HCT116 (cell line): ENCODE measurements around the gene RALGAPA1. TPM values are rescaled to one million over a fixed set of nuclear protein-coding genes. Genes with fewer than 3 reads are reported as not detected.

Source experiments
- ATAC-seq: fragments of 200-7000 bp; cut with Tn5 transposase; 2 replicates; pipeline ENCODE4 v1.9.1; 2020; ENCODE audit warnings: mild to moderate bottlenecking, moderate library complexity
- BruUV-seq: library from RNA; stranded (reverse); fragments of 400-500 nt; replicated peaks from 2 replicates; lab custom pipeline; 2021; lab: Mats Ljungman, UMichigan
- CTCF ChIA-PET: fragments of 300-600 bp; sonication (Branson Sonifier 250); formaldehyde crosslinking; loops from one replicate; lab custom pipeline; 2021; ENCODE audit warnings: antibody characterized with exemption; lab: Charles Lee
- POLR2A ChIA-PET: fragments of 300-600, 350-600 bp; sonication (Branson Sonifier 250); formaldehyde crosslinking; loops from one replicate; lab custom pipeline; 2021; ENCODE audit warnings: antibody characterized with exemption; lab: Charles Lee
- RAD21 ChIA-PET, 2 experiments: fragments of 300-600 bp; sonication (Branson Sonifier 250); formaldehyde crosslinking; loops; one replicate each; lab custom pipeline; 2023; ENCODE audit warnings: low total read pairs in 2 of 2; ENCODE audit not compliant: uncharacterized antibody in 2 of 2, unreplicated experiment in 2 of 2, low non-redundant PET in 1 of 2; lab: Charles Lee
- DNase-seq: peaks from one replicate; pipeline ENCODE4 v3.0.0-alpha.2; 2010; ENCODE audit warnings: low read depth, low spot score
- H2AFZ ChIP-seq: fragments of 200-600 bp; shearing (Covaris generic), sonication (generic); 2 replicates; pipeline ENCODE4 v1.6.1; 2017; ENCODE audit warnings: low read depth, mixed run types, mixed read lengths, antibody characterized with exemption, low read length; ENCODE audit not compliant: poor library complexity, severe bottlenecking
- H3K27ac ChIP-seq: 2 replicates; pipeline ENCODE4 v1.5.1; 2012; ENCODE audit warnings: low read depth, low read length
- H3K27me3 ChIP-seq: fragments of 200-600 bp; sonication (generic); 2 replicates; pipeline ENCODE4 v1.6.1; 2016; ENCODE audit warnings: mixed run types, low read length, mixed read lengths; ENCODE audit not compliant: insufficient read depth
- H3K36me3 ChIP-seq, 2 experiments: fragments of 200-500 bp in 1 of 2; fragments of 200-600 bp in 1 of 2; sonication (Bioruptor generic) in 1 of 2; sonication (generic) in 1 of 2; 2 replicates each; pipeline versions ENCODE4 v1.5.1 to v1.6.1; 2014 to 2016; ENCODE audit warnings: low read length in 2 of 2, inconsistent platforms in 1 of 2, mixed read lengths in 1 of 2, mixed run types in 1 of 2; ENCODE audit not compliant: insufficient read depth in 2 of 2, control insufficient read depth in 1 of 2
- H3K4me1 ChIP-seq, 2 experiments: fragments of 200-600 bp in 1 of 2; sonication (generic) in 1 of 2; 2 replicates each; pipeline versions ENCODE4 v1.5.1 to v1.6.1; 2012 to 2017; ENCODE audit warnings: low read length in 2 of 2, inconsistent platforms in 1 of 2, mild to moderate bottlenecking in 1 of 2, mixed read lengths in 1 of 2, mixed run types in 1 of 2, moderate library complexity in 1 of 2; ENCODE audit not compliant: insufficient read depth in 2 of 2, control insufficient read depth in 1 of 2
- H3K4me2 ChIP-seq: fragments of 200-600 bp; sonication (generic); 2 replicates; pipeline ENCODE4 v1.6.1; 2017; ENCODE audit warnings: mixed run types, low read length, mixed read lengths
- H3K4me3 ChIP-seq, 2 experiments: fragments of 200-600 bp in 1 of 2; sonication (generic) in 1 of 2; replicated peaks in 1 of 2; 2 replicates each; pipeline ENCODE4 v1.5.1; 2011 to 2016; ENCODE audit warnings: low read length in 2 of 2, control low read depth in 1 of 2, low read depth in 1 of 2, mild to moderate bottlenecking in 1 of 2, mixed read lengths in 1 of 2, mixed run types in 1 of 2
- H3K79me2 ChIP-seq: fragments of 200-600 bp; sonication (generic); 2 replicates; pipeline ENCODE4 v1.6.1; 2017; ENCODE audit warnings: mild to moderate bottlenecking, mixed run types, low read length, moderate library complexity, mixed read lengths; ENCODE audit not compliant: insufficient read depth
- H3K9ac ChIP-seq: fragments of 200-600 bp; sonication (generic); 2 replicates; pipeline ENCODE4 v1.6.1; 2016; ENCODE audit warnings: low read length, mixed read lengths
- H3K9me2 ChIP-seq: fragments of 200-600 bp; sonication (generic), shearing (Covaris generic); 2 replicates; pipeline ENCODE4 v1.6.1; 2017; ENCODE audit warnings: mixed run types, mild to moderate bottlenecking, moderate library complexity; ENCODE audit not compliant: insufficient read depth
- H3K9me3 ChIP-seq, 2 experiments: fragments of 200-500 bp in 1 of 2; fragments of 200-600 bp in 1 of 2; sonication (Bioruptor generic) in 1 of 2; sonication (generic) in 1 of 2; 2 replicates each; pipeline ENCODE4 v1.6.1; 2014 to 2017; ENCODE audit warnings: low read length in 2 of 2, mixed read lengths in 2 of 2, inconsistent platforms in 1 of 2, low read depth in 1 of 2, mild to moderate bottlenecking in 1 of 2, mixed run types in 1 of 2, moderate library complexity in 1 of 2; ENCODE audit not compliant: control insufficient read depth in 1 of 2, insufficient read depth in 1 of 2
- H4K20me1 ChIP-seq: fragments of 200-600 bp; sonication (generic), shearing (Covaris generic); 2 replicates; pipeline ENCODE4 v1.6.1; 2017; ENCODE audit warnings: mixed run types, mild to moderate bottlenecking, moderate library complexity; ENCODE audit not compliant: insufficient read depth
- CBX3 ChIP-seq: IDR thresholded peaks from 2 replicates; pipeline ENCODE4 v1.6.1; 2012; ENCODE audit warnings: low read depth
- CEBPB ChIP-seq: IDR thresholded peaks from 2 replicates; pipeline ENCODE4 v1.6.1; 2012; ENCODE audit warnings: low read depth
- EGR1 ChIP-seq: IDR thresholded peaks from 2 replicates; pipeline ENCODE4 v1.6.1; 2012; ENCODE audit warnings: low read depth
- ELF1 ChIP-seq: IDR thresholded peaks from 2 replicates; pipeline ENCODE4 v1.6.1; 2012; ENCODE audit warnings: low read depth, borderline replicate concordance
- EZH2 ChIP-seq: fragments of 200-600 bp; sonication (generic); IDR thresholded peaks from 2 replicates; pipeline ENCODE4 v1.6.1; 2017; ENCODE audit warnings: antibody characterized with exemption, mixed run types
- EZH2phosphoT487 ChIP-seq: fragments of 200-600 bp; IDR thresholded peaks from 2 replicates; pipeline ENCODE4 v1.6.1; 2018; ENCODE audit warnings: antibody characterized with exemption, borderline replicate concordance
- FOSL1 ChIP-seq: IDR thresholded peaks from 2 replicates; pipeline ENCODE4 v1.6.1; 2012; ENCODE audit warnings: low read depth
- JUND ChIP-seq: IDR thresholded peaks from 2 replicates; pipeline ENCODE4 v1.6.1; 2012
- POLR2A ChIP-seq: IDR thresholded peaks from 2 replicates; pipeline ENCODE4 v1.7.0; 2011; ENCODE audit warnings: borderline replicate concordance; ENCODE audit not compliant: insufficient read depth, insufficient read length; ENCODE audit errors: extremely low read depth
- RAD21 ChIP-seq: IDR thresholded peaks from 2 replicates; pipeline ENCODE4 v1.6.1; 2012; ENCODE audit warnings: low read depth, mild to moderate bottlenecking
- SRF ChIP-seq: IDR thresholded peaks from 2 replicates; pipeline ENCODE4 v1.6.1; 2012; ENCODE audit warnings: low read depth
- YY1 ChIP-seq: IDR thresholded peaks from 2 replicates; pipeline ENCODE4 v1.6.1; 2011; ENCODE audit warnings: low read length, low read depth, moderate library complexity, mild to moderate bottlenecking; ENCODE audit not compliant: insufficient replicate concordance; ENCODE audit errors: extremely low read depth
- ZFX ChIP-seq: fragments of 450-650 bp; IDR thresholded peaks from 2 replicates; pipeline ENCODE4 v1.6.1; 2017
- ZNF274 ChIP-seq: fragments of 200-500 bp; sonication (Bioruptor generic); IDR thresholded peaks from 2 replicates; pipeline ENCODE4 v1.6.1; 2014; ENCODE audit warnings: mild to moderate bottlenecking, low read depth, low read length, inconsistent platforms
- intact Hi-C: fragments of 100-400 bp; cut with micrococcal nuclease; formaldehyde crosslinking; loops from 2 replicates; pipeline ENCODE4 v1.10.0; 2022
- total RNA-seq: library from RNA; stranded (reverse); gene quantifications from one replicate; pipeline ENCODE4 v1.2.1, GENCODE V29; 2021; ENCODE audit not compliant: unreplicated experiment
- TF ChIP-seq, protein P1 (sequence below): IDR thresholded peaks from 2 replicates; pipeline ENCODE4 v1.6.1; 2012; ENCODE audit warnings: low read depth
- TF ChIP-seq, protein P2 (sequence below): IDR thresholded peaks from 2 replicates; pipeline ENCODE4 v1.6.1; 2012
- TF ChIP-seq, protein P3 (sequence below): IDR thresholded peaks from 2 replicates; pipeline ENCODE4 v1.6.1; 2011; ENCODE audit warnings: mild to moderate bottlenecking, low read length, moderate library complexity; ENCODE audit not compliant: insufficient replicate concordance; ENCODE audit errors: extremely low read depth

RALGAPA1 gene
- total RNA-seq, 1 experiment from 2014 or later, result 29.3 TPM

DNA sequence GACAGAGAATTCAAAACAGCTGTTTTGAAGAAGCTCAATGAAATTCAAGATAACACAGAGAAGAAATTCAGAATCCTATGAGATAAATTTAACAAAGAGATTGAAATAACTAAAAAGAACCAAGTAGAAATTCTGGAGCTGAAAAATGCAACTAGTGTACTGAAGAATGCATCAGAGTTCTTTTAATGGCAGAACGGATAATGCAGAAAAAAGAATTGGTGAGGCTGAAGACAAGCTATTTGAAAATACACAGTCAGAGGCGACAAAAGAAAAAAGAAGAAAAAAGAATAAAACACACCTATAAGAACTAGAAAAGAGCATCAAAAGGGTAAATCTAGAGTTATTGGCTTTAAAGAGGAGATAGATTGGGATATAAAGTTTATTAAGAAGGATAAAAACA lies 171.8 kb downstream of the RALGAPA1 start:
- BruUV-seq, result no TSS peak
- Histone ChIP-seq H2AFZ (no peak overlapping the region), H3K27me3 (no peaks in the 10 kb centered on the region), H3K27ac (no peak overlapping the region), H3K9ac (no peak overlapping the region), H3K9me2 (no peaks in the 10 kb centered on the region), H3K79me2 (no peaks in the 10 kb centered on the region), H4K20me1 (no peaks in the 10 kb centered on the region), H3K4me2 (no peak overlapping the region), H3K4me3 (no peak overlapping the region), H3K4me1 (no peaks in the 10 kb centered on the region), H3K9me3 (no peaks in the 10 kb centered on the region), H3K36me3 (no peaks in the 10 kb centered on the region; a peak in 1 of 4 replicates)
- POLR2A ChIA-PET, result no interaction called here
- RAD21 ChIA-PET, result no interaction called here
- TF ChIP-seq, protein P1, sequence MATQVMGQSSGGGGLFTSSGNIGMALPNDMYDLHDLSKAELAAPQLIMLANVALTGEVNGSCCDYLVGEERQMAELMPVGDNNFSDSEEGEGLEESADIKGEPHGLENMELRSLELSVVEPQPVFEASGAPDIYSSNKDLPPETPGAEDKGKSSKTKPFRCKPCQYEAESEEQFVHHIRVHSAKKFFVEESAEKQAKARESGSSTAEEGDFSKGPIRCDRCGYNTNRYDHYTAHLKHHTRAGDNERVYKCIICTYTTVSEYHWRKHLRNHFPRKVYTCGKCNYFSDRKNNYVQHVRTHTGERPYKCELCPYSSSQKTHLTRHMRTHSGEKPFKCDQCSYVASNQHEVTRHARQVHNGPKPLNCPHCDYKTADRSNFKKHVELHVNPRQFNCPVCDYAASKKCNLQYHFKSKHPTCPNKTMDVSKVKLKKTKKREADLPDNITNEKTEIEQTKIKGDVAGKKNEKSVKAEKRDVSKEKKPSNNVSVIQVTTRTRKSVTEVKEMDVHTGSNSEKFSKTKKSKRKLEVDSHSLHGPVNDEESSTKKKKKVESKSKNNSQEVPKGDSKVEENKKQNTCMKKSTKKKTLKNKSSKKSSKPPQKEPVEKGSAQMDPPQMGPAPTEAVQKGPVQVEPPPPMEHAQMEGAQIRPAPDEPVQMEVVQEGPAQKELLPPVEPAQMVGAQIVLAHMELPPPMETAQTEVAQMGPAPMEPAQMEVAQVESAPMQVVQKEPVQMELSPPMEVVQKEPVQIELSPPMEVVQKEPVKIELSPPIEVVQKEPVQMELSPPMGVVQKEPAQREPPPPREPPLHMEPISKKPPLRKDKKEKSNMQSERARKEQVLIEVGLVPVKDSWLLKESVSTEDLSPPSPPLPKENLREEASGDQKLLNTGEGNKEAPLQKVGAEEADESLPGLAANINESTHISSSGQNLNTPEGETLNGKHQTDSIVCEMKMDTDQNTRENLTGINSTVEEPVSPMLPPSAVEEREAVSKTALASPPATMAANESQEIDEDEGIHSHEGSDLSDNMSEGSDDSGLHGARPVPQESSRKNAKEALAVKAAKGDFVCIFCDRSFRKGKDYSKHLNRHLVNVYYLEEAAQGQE, result no peak
- TF ChIP-seq CEBPB (no peak), CBX3 (no peak), EZH2 (no peak), YY1 (no peak), JUND (no peak), EZH2phosphoT487 (no peak), FOSL1 (no peak), POLR2A (no peak), ELF1 (no peak), ZFX (no peak), SRF (no peak), ZNF274 (no peak), RAD21 (no peak), EGR1 (no peak)
- TF ChIP-seq, protein P2, sequence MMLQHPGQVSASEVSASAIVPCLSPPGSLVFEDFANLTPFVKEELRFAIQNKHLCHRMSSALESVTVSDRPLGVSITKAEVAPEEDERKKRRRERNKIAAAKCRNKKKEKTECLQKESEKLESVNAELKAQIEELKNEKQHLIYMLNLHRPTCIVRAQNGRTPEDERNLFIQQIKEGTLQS, result no peak
- TF ChIP-seq, protein P3, sequence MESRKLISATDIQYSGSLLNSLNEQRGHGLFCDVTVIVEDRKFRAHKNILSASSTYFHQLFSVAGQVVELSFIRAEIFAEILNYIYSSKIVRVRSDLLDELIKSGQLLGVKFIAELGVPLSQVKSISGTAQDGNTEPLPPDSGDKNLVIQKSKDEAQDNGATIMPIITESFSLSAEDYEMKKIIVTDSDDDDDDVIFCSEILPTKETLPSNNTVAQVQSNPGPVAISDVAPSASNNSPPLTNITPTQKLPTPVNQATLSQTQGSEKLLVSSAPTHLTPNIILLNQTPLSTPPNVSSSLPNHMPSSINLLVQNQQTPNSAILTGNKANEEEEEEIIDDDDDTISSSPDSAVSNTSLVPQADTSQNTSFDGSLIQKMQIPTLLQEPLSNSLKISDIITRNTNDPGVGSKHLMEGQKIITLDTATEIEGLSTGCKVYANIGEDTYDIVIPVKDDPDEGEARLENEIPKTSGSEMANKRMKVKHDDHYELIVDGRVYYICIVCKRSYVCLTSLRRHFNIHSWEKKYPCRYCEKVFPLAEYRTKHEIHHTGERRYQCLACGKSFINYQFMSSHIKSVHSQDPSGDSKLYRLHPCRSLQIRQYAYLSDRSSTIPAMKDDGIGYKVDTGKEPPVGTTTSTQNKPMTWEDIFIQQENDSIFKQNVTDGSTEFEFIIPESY, result no peak
- CTCF ChIA-PET, result no interaction called here
- ATAC-seq (no peak), DNase-seq (no peak)
- intact Hi-C loops, result no loop called here
